Neuron (in vitro differentiated cells): ENCODE measurements around the gene NBEAL1.
"Not testable (repeated sequence)": the region's sequence is repeated elsewhere in the genome, so short reads cannot be mapped to it uniquely, and the experiment has no call there.

Experiments used
- H2AFZ ChIP-seq: one replicate; pipeline ENCODE4 v1.6.1; 2013; ENCODE audit warnings: low read depth, mild to moderate bottlenecking, inconsistent platforms, low read length, moderate library complexity
- H3K27me3 ChIP-seq: one replicate; pipeline ENCODE4 v1.6.1; 2013; ENCODE audit warnings: low read length; ENCODE audit not compliant: insufficient read depth
- H3K36me3 ChIP-seq: one replicate; pipeline ENCODE4 v1.6.1; 2013; ENCODE audit warnings: low read length; ENCODE audit not compliant: insufficient read depth
- H3K4me1 ChIP-seq: one replicate; pipeline ENCODE4 v1.6.1; 2013; ENCODE audit warnings: low read length; ENCODE audit not compliant: insufficient read depth
- H3K4me3 ChIP-seq: 2 replicates; pipeline ENCODE4 v1.5.1; 2013; ENCODE audit warnings: mild to moderate bottlenecking, low read length, moderate library complexity
- H3K9me3 ChIP-seq: one replicate; pipeline ENCODE4 v1.6.1; 2013; ENCODE audit warnings: low read length

Gene NBEAL1

DNA sequence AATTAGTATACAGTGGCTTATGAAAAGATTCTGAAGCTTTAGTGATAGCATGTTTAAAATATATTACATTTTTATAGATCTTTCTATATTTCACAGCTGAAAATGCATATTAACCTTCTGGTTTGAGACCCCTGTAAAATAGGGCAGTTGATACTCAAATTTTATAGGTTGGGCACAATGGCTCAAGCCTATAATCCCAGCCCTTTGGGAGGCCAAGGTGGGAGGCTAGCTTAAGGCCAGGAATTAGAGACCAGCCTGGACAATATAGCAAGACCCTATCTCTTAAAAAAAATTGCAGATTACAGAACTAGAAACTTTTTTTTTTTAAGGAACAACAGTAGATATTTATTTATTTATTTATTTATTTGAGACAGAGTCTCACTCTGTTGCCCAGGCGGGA is 31.2 kb downstream of the NBEAL1 start:
- Histone ChIP-seq H3K4me1 (no peaks in the 10 kb centered on the region), H3K27me3 (no peaks in the 10 kb centered on the region), H3K36me3 (peaks cover 17% of the 10 kb centered on the region), H2AFZ (no peak overlapping the region), H3K9me3 (no peaks in the 10 kb centered on the region), H3K4me3 (no peak overlapping the region)

DNA sequence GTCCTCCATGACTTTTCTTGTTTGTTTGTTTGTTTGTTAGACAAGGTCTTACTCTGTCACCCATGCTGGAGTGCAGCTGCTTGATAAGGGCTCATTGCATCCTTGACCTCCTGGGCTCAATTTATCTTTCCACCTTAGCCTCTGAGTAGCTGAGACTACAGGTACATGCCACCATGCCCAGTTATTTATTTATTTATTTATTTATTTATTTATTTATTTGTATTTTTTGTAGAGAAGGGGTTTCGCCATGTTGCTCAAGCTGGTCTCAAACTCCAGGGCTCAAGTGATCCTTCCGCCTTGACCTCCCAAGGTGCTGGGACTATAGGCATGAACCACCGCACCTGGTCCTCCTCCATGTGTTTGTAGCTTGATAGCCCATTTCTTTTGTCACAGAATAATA is 37.9 kb downstream of the NBEAL1 start:
- peaks cover 18% of the 10 kb centered on the region for H3K36me3 ChIP-seq

DNA sequence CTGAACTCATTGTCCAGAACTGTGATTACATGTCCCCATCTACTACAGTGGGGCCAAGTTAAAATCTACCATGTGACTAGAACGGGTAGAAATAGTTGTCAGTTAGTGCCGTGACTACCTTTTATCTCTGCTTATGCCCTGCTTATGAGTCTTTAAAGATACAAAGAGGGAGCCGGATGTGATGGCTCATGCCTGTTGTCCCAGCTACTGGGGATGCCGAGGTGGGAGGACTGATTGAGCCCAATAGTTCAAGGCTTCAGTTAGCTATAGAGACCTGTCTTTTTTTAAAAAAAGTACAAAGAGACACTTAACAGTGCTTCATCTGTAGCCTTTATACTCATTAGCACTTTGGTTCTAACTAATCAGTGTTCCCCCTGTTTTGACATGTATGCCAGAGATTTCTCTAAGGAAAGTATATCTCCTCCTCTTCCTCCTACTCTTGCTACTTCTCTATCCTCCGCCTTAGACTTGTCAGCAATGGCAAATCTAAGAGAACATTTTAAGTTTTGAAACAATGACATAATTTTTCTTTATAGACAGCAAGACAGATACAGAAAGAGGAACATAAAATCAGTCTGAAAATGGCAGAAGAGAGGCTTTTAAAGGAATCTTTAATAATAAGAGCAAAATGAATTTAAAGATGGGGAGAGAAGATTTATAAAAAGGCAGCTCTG is 45.0 kb downstream of the NBEAL1 start:
- no peaks in the 10 kb centered on the region for H3K9me3 ChIP-seq
- peaks cover 10% of the 10 kb centered on the region for H3K36me3 ChIP-seq
- no peak overlapping the region for H2AFZ ChIP-seq
- H3K4me3 ChIP-seq = no peak overlapping the region
- H3K4me1 ChIP-seq = peaks cover 6% of the 10 kb centered on the region
- no peaks in the 10 kb centered on the region for H3K27me3 ChIP-seq

More for the DNA sequence above, 37.9 kb downstream of the NBEAL1 start:
- Histone ChIP-seq H3K27me3 (no peaks in the 10 kb centered on the region), H2AFZ (no peak overlapping the region), H3K4me3 (no peak overlapping the region), H3K4me1 (no peaks in the 10 kb centered on the region), H3K9me3 (no peaks in the 10 kb centered on the region)

DNA sequence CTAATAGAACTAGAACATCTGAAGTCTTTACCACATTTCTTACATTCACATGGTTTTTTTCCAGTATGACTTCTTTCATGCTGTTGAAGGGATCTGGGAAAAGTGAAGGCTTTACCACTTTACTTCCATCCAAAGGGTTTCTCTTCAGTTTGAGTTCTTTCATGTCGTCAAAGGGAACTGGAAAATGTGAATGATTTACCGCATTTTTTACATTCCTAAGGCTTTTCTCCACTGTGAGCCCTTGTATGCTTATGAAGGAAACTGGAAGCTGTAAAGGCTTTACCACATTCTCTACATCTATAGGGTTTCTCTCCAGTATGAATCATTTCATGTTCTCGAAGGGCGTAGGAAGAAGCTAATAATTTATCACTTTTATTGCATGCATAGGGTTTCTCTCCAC is 46.7 kb downstream of the NBEAL1 start:
- Histone ChIP-seq H3K27me3 (no peaks in the 10 kb centered on the region), H3K9me3 (no peaks in the 10 kb centered on the region), H3K36me3 (peaks cover 10% of the 10 kb centered on the region), H3K4me3 (no peak overlapping the region), H3K4me1 (peaks cover 6% of the 10 kb centered on the region), H2AFZ (no peak overlapping the region)

DNA sequence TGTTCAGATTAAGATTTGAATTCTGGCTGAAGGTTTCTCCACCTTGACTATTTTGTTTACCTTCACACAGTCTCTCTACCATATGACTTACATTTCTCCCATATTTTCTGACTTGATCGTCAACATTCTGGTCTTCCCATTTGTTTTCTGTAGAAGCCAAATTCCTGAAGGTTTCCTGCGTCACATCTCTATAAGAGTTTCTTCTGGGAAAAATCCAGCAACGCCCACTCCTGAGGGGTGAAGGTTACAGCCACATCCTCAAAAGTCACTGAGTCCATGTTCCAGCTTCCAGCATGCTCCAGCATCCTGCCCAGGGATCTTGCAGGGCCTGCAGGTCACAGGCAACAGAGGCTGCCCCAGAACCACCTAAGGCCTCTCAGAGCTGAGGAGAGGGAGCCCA is 47.5 kb downstream of the NBEAL1 start:
- H3K36me3 ChIP-seq = peaks cover 10% of the 10 kb centered on the region
- no peak overlapping the region for H3K4me3 ChIP-seq
- H2AFZ ChIP-seq = no peak overlapping the region
- H3K4me1 ChIP-seq = peaks cover 6% of the 10 kb centered on the region
- no peaks in the 10 kb centered on the region for H3K9me3 ChIP-seq
- no peaks in the 10 kb centered on the region for H3K27me3 ChIP-seq

DNA sequence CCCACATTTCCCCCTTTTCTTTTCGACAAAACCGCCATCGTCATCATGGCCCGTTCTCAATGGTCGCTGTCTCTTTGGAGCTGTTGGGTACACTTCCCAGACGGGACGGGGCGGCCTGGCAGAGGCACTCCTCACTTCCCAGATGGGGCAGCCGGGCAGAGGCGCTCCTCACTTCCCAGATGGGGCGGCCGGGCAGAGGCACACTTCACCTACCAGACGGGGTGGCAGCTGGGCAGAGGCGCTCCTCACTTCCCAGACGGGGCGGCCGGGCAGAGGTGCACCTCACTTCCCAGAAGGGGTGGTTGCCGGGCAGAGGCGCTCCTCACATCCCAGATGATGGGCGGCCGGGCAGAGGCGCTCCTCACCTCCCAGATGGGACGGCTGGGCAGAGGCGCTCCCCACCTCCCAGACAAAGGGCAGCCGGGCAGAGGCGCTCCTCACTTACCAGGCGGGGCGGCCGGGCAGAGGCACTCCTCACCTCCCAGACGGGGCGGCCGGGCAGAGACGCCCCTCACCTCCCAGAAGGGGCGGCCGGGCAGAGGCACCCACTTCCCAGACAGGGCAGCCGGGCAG is 51.9 kb downstream of the NBEAL1 start:
- peaks cover 15% of the 10 kb centered on the region for H3K36me3 ChIP-seq

DNA sequence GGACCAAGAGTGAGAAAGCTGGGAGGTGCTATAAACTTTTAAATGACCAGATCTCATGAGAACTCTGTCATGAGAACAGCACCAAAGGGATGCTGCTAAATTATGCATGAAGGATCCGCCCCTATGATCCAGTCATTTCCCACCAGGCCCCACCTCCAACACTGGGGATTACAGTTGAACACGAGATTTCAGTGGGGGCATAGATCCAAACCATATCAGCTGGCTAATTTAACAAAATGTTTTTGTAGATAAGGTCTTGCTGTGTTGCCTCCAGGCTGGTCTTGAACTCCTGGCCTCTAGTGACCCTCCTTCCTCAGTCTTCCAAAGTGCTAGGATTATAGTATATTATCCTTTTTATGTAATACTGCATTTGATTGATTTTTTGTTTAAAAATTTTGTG is 56.0 kb downstream of the NBEAL1 start:
- H3K36me3 ChIP-seq = peaks cover 17% of the 10 kb centered on the region
- H3K27me3 ChIP-seq = no peaks in the 10 kb centered on the region

More for the DNA sequence above, 51.9 kb downstream of the NBEAL1 start:
- H3K9me3 ChIP-seq, H3K4me1 ChIP-seq, H3K27me3 ChIP-seq, H3K4me3 ChIP-seq, H2AFZ ChIP-seq: not testable (repeated sequence)

DNA sequence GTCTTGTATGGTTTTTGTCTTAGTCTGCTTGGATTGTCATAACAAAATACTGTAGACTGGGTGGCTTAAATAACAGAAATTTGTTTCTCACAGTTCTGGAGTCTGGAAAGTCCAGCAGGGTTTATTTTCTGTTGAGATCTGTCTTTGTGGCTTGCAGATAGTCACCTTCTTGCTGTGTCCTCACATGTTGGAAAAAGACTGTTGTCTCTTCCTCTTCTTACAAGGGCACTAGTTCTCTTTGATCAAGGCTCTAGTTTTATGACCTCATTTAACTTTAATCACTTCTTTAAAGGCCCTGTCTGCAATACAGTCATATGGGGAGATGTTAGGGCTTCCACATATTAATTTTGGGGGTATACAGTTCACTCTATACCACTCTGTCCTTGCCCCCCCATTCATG is 56.5 kb downstream of the NBEAL1 start:
- Histone ChIP-seq H3K36me3 (peaks cover 17% of the 10 kb centered on the region), H3K4me1 (no peaks in the 10 kb centered on the region), H2AFZ (no peak overlapping the region), H3K27me3 (no peaks in the 10 kb centered on the region), H3K9me3 (peaks cover 6% of the 10 kb centered on the region), H3K4me3 (no peak overlapping the region)

More for the DNA sequence above, 56.0 kb downstream of the NBEAL1 start:
- no peaks in the 10 kb centered on the region for H3K4me1 ChIP-seq
- peaks cover 6% of the 10 kb centered on the region for H3K9me3 ChIP-seq
- H2AFZ ChIP-seq = no peak overlapping the region
- H3K4me3 ChIP-seq = no peak overlapping the region

DNA sequence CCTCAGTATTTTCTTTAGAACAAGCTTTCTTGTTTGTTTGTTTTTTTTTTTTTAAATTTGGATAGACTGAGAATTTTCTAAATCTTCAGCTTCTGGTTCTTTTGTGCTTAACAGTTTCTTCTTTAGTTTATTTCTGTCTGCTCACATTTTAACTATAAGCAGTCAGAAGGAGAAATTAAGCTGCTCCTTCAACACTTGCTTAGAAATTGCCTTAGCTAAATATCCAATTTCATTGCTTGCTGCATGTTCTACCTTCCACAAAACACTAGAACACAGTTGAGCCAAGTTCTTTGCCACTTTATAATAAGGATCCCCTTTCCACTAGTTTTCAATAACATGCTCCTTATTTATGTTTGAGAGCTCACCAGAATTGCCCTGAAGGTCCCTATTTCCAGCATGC is 57.7 kb downstream of the NBEAL1 start:
- Histone ChIP-seq H3K4me3 (no peak overlapping the region), H3K4me1 (no peaks in the 10 kb centered on the region), H3K27me3 (no peaks in the 10 kb centered on the region), H3K36me3 (peaks cover 17% of the 10 kb centered on the region), H3K9me3 (peaks cover 6% of the 10 kb centered on the region), H2AFZ (no peak overlapping the region)

DNA sequence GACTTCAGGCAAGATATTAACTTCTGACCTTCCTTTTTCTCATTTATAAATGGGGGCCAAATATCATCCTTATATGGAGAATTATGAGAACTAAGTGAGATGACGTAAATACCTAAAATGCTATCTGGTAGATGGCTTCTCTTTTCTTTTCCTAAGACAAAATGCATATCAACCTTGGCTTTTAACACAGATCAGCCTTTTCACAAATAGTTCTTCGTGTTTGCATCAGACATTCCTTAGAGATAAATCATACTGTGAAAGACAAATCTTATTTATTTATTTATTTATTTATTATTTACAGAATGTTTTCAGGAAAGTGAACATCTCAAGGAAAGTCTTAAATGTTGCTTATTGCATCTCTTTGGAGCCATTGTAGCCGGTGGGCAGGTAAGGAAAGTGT is 62.8 kb downstream of the NBEAL1 start:
- peaks cover 2% of the 10 kb centered on the region for H3K9me3 ChIP-seq
- no peaks in the 10 kb centered on the region for H3K4me1 ChIP-seq
- no peak overlapping the region for H3K4me3 ChIP-seq
- no peaks in the 10 kb centered on the region for H3K27me3 ChIP-seq
- H2AFZ ChIP-seq = no peak overlapping the region
- peaks cover 10% of the 10 kb centered on the region for H3K36me3 ChIP-seq

DNA sequence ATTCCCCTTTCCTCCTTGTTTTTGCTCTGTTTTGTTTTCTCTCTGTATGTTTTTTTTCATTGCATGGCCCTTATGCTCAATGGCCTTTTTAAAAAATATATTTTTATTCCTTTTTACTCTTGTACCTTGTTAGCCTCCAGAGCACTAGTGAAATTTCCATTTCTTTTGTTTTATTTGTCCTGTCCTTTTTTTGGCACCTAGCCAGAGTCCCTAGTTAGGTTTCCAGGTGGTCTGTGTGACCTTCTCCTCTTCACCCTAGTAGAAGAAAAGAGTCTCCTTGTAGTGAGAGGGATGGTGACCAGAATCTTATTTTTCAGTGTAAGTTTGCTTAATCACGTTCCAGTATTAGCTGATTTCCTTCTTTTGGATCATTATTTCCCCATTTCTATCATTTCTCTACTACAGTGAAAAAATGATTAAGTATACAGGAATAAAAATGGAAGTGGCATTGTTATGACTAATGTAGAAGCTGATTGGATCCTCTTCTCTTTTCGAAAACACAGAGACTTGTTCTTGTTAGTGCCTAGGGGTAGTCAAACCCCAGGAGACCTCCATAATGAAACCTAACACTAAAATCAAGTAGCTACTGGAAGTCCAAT is 65.9 kb downstream of the NBEAL1 start:
- peaks cover 10% of the 10 kb centered on the region for H3K36me3 ChIP-seq
- peaks cover 2% of the 10 kb centered on the region for H3K9me3 ChIP-seq
- H3K4me1 ChIP-seq = peaks cover 6% of the 10 kb centered on the region
- H2AFZ ChIP-seq = no peak overlapping the region
- H3K27me3 ChIP-seq = no peaks in the 10 kb centered on the region
- H3K4me3 ChIP-seq = no peak overlapping the region

DNA sequence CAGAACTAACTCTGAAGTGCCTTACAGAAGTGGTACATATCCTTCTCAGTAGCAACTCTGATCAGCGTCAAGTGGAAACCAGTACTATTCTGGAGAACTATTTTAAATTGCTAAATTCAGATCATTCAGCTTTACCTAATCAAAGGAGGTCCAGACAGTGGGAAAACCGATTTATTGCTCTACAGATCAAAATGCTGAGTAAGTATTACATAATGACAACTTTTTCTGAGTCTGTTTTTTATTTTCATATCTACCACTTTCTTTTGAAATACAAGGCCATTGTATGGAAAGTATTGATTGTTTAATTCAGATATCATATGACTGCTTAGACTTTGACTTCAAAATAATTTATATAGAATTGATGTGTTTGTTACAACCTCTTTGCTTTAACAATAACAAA is 68.7 kb downstream of the NBEAL1 start:
- Histone ChIP-seq H2AFZ (no peak overlapping the region), H3K27me3 (no peaks in the 10 kb centered on the region), H3K9me3 (peaks cover 2% of the 10 kb centered on the region), H3K4me1 (peaks cover 6% of the 10 kb centered on the region), H3K36me3 (peaks cover 13% of the 10 kb centered on the region), H3K4me3 (no peak overlapping the region)

DNA sequence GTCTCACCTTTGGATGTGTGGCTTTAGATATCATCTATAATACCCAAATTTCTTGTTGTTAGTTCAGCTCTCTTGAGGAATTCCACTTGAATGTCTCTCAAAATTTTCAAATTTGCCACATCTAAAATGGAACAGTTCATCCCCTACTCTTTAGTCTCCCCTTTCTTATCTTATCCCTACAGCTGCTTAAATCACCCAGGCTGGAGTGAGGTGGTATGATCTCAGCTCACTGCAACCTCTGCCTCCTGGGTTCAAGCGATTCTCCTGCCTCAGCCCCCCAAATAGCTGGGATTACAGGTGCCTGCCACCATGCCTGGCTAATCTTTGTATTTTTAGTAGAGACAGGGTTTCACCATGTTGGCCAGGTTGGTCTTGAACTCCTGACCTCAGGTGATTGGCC is 71.7 kb downstream of the NBEAL1 start:
- not testable (repeated sequence) for H3K27me3 ChIP-seq, H3K9me3 ChIP-seq, H3K36me3 ChIP-seq, H3K4me3 ChIP-seq, H3K4me1 ChIP-seq, H2AFZ ChIP-seq
